NOMO-1 (cell line): ENCODE results near the gene PLTP.
"Not testable (repeated sequence)": the region's sequence is repeated elsewhere in the genome, so short reads cannot be mapped to it uniquely, and the experiment has no call there.

ENCODE experiments used
- DNase-seq, 2 experiments: peaks; one replicate each; lab custom pipeline; 2025; ENCODE audit not compliant: unreplicated experiment in 2 of 2; lab: John Stamatoyannopoulos, UW

The PLTP gene

DNA sequence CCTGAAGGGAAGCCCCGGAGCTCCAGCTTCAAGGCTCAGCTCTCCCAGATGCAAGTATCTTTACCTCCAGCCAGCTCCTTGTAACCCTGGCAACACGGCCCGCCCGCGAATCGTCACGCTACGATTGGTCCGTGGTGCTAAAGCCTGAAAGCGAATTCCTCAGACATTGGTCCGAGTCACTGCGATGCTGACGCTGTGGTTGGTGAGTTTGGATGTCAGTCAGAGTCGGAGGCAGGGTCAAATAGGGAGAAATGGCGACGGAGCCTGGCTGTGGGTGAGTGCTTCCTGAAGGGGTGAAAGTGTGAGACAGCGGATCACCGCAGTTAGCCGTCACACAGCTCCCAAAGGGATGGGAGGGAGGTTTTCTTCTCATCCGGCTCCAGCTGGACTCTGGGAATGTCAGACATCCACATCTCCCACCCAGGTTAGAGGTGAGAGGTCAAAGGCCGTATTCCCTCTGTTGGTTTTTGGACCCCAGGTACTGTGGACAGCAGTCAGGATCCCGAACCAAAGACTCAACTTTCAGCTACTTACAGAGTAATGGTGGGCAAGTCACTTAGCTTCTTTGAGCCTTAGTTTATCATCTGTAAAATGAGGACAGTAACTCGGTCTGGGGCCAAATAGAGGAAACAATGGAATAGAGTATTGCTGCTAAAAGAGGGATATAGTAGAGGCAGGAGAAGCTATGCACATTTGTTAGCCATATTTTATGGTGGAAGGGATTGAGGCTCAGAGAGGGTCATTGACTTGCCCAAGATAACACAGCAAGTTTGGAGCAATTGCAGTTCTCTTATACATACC lies 30.8 kb downstream of the PLTP start, which contains the start of gene ZSWIM1:
ZSWIM1 (plus strand) TSS at position 240 of the 801 bp plus-strand sequence. CDS start 1,366 bp downstream, outside the sequence.
- DNase-seq, result peak; percentile 97 to 98

DNA sequence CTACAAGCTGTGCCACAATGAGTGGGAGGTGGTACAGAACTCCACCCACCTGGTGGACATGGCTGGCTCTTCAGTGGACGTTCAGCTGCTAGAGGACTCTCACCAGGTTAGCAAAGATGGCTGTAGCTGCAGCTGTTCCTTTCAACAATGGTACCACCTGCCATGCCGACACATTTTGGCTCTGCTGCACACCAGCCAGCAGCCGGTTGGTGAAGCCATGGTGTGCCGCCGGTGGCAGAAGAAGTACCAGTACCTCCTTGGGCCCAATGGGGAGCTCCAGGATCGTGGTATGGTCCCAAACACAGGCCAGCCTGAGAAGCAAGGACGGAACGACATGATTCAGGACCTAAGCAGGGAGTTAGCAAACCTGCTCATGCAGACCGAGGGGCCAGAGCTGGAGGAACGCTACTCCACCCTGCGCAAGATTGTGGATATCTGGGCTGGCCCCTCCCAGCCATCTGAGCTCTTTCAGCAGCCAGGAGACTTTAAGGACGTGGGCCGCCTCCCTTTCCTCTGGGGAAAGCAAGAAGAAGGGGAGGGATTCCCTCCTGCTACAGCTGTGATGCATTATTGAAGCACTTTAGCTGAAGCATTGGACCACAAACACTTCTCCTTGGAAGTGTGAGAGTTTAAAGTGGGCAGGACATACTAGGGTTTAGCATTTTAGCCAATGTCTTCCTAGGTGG lies 33.7 kb downstream of the PLTP start:
- no peak for DNase-seq

DNA sequence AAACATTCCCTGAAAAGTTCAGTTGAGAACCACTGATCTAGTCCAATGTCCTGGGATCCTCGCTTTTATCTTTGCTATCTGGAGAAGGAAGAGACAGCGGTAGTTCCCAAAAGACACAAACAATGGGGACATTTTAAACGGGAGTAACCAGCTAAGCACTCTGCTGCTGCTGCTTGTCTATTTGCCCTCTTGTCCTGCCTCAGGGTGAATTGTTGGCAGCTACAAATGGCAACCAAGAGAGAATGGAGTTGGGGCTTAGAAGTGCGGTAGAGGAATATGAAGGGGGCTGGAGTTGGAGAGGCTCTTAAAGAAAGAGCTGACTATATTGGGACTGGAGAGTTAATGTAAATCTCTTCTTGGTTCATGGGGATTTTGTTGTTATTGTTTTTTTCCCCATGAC lies 37.4 kb downstream of the PLTP start:
- DNase-seq, result no peak

DNA sequence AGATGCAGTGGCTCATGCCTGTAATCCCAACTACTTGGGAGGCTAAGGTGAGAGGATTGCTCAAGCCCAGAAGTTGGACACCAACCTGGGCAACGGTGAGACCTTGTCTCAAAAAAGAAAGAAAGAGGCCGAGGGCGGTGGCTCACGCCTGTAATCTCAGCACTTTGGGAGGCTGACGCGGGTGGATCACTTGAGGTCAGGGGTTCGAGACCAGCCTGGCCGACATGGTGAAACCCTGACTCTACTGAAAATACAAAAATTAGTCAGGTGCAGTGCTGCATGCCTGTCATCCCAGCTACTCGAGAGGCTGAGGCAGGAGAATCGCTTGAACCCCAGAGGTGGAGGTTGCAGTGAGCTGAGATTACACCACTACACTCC lies 37.9 kb downstream of the PLTP start:
- DNase-seq, result not testable (repeated sequence)

DNA sequence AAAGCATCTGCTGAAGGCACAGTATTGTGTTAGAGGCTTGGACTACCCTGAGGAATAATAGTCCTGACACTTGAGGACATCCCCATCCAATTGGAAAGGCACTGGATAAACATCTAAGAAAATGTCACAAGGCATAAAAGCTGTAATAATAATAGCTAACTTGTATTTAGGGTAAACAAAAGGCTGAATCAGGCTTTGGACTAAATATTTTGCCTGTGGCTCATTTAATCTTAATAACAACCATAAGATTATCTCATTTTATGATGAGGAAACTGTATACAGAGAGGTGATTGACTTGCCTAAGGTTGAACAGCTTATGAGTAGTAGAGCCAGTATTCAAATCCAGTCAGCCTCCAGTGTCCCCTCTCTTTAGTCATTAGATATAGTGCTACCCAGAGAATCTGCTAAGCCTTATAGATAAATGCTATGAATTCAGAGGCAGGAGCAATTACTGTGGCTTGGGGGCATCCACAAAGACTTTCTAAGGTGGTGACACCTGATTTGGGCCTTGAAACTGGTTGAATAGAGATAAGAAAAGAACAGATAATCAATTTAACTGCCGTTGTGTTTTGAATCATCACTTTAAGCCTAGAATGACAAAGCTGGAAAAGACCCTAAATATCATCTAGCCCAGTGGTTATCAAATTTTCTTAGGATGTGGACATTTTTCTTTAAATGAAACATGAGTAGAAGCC lies 38.4 kb downstream of the PLTP start:
- DNase-seq, result no peak

DNA sequence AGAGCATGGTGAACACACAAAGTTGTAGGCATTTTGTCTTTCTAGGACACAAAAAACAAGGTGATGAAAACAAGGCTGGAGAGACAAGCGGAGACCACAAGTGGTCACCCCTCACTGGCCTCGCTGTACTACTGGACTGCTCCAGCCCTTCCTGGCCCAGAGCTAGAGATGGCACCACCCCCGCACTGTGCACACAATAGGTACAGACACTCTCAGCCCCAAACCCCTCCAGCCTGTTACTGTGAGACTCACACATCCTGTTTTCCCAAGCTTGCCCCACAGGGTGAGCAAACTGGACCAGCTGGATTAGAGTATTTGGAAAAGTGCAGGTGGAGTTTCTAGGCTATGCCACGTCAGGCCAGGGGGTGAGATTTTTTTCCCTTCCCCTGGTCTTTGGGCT lies 39.3 kb downstream of the PLTP start:
- no peak for DNase-seq

DNA sequence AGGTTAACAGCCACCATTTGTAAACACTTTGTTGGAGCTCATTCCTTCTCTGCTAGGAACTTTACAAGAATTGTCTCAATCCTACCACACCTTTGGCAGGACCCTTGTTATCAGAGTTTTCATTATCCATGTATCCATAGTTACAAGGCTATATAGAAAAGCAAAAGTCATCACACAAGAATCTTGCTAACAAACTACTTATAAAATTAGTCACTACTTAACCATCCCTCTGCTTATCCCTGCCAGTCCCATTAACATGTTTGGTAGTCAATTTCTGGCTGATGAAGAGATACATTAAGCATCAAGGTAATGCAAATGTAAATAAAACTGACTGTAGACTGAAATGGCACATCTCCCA lies 44.2 kb downstream of the PLTP start:
- DNase-seq, result no peak

DNA sequence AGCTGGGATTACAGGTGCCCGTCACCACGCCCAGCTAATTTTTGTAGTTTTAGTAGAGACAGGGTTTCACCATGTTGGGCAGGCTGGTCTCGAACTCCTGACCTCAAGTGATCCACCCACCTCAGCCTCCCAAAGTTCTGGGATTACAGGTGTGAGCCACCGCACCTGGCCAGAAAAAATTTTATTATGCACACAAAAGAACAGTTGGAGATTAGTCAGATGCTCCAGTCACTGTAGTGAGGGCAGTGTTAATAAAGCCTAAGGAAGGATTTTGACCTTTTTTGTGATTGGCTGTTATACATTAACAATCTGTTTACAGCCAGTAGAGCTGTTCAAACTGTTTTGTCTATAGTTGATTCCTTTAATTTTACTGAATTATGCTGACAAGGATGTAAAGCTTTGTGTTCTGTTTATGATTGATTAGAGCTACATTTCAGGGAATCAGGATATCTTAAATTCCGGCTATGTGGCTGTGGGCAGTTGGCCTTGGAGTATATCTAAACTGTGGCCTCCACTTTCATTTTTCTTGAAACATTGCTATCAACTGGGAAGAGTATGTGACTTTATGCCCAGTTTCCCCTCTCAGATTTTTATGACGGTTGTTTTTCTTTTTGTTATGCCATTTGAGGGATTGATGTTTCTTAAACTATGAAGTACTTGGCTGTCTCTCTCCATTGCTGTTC lies 44.7 kb downstream of the PLTP start:
- no peak for DNase-seq

DNA sequence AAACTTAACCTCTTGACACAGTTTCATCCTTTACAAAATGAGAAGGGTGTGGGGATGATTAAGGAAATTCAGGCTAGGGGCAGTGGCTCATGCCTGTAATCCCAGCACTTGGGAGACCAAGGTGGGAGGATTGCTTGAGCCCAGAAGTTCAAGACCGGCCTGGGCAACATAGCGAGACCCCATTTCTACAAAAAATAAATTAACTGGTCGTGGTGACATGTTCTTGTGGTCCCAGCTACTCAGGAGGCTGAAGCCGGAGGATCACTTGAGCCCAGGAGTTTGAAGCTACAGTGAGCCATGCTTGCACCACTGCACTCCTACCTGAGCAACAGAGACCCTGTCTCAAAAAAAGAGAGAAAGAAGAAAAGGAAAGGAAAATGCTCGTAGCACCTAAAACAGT lies 45.5 kb downstream of the PLTP start:
- no peak for DNase-seq

DNA sequence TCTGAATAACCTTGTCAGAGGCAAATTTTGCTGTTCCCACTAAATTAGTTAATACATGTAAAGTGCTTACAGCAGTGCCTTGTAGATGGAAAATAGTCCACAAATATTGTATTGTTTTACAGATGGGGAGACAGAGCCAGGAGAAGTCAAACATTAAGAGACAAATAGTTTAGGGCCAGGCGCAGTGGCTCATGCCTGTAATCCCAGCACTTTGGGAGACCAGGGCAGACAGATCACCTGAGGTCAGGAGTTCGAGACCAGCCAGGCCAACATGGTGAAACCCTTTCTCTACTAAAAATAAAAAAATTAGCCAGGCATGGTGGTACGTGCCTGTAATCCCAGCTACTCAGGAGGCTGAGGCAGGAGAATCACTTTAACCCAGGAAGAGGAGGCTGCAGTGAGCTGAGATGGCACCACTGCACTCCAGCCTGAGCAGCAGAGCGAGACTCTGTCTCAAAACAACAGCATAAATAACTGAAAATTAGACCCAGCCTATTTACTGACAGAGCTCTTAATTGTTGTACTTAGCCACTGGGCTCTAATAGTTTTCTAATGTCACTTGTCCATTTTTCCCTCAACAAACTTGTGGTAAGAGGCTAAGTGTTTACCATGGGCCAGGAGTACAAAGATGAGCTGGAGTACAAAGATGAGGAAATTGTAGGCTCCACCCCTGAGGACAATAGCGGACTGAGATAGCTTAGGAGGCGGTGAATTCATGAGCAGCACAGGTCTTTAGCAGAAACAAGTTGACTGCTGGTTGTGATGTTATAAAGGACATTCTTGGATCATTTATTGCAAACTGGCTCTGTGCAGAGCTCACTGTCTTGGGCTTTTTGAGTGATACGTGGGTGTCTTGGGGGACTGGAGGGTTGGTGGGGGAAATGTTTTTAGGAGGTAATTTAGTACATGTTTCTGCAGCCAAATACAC lies 48.1 kb downstream of the PLTP start:
- no peak for DNase-seq

DNA sequence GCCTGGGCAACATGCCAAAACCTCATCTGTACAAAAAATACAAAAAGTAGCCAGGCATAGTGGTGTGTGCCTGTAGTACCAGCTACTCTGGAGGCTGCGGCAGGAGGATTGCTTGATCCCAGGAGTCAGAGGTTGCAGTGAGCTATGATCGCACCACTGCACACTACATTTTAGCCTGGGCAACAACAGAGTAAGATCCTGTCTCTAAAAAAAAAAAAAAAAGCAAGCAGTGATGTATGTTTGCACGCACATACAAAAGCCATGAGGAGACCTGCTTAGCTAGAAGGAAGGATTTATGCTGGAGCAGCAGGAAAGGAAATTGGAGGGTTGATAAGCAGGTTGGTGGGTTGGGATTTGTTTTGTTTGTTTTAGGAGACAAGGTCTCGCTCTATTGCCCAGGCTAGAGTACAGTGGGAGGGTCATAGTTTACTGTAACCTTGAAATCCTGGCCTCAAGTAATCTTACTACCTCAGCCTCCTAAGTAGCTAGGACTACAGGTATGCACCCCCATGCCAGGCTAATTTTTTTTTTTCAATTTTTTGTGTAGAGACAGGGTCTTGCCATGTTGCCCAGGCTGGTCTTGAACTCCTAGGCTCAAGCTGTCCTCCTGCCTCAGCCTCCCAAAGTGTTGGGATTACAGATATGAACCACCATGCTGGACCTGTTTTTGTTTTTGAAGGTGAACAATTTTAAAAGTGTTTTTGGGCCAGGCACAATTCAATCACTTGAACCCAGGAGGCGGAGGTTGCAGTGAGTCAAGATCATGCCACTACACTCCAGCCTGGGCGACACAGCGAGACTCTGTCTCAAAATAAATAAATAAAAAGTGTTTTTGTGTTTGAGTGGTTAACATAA lies 50.5 kb downstream of the PLTP start:
- DNase-seq, result no peak

DNA sequence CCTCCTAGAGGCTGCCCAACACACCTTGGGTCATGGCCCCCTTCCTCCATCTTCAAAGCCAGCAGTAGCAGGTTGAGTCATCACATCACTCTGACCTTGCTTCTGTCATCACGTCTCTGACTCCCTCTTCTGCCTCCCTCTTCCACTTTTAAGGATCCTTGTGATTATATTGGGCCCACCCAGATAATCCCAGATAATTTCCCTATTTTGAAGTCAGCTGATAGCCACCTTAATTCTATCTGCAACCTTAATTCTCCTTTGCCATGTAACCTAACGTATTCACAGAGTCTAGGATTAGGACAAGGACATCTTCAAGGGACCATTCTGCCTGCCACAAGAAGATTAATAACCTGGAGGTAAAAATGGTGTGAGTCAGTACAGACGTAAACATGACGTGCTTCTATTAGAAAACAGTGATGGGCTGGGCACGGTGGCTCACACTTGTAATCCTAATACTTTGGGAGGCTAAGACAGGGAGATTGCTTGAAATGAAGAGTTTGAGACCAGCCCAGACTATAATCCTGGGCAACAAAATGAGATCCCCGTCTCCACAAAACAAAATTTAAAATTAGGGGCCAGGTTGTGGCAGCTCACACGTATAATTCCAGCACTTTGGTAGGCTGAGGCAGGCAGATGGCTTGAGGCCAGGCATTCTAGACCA lies 51.3 kb downstream of the PLTP start:
- DNase-seq, result no peak

DNA sequence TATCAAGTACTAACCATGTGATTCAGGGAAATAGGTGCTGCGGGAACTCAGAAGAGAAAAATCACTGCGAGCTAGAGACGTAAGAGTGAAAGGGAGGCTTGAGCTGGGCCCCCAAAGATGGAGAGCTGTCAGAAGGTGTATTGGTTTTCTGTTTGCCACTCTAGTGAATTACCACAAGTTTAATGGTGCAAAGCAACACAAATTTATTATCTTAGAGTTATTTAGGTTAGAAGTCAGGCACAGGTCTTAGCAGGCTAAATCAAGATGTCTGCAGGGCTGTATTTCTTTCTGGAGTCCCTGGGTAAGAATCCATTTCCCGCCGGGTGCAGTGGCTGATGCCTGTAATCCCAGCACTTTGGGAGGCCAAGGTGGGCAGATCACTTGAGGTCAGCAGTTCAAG lies 52.0 kb downstream of the PLTP start:
- no peak for DNase-seq

DNA sequence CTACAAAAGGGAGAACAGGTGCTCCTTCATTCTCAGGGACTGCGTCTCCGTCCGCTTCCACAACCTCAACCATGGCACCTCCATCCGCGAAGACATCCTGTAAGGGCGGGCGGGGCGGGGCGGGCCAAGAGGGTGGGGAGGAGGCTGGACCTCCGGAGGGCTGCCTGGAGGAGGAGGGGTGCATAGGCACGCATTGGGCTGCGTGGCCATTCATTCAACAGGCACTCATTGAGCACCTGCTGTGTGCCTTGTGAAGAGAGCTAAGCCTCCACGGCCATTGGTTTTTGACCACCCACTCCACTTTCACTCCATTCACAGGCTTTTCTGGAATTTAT lies 54.1 kb downstream of the PLTP start:
- peak; percentile 46 to 68 for DNase-seq

DNA sequence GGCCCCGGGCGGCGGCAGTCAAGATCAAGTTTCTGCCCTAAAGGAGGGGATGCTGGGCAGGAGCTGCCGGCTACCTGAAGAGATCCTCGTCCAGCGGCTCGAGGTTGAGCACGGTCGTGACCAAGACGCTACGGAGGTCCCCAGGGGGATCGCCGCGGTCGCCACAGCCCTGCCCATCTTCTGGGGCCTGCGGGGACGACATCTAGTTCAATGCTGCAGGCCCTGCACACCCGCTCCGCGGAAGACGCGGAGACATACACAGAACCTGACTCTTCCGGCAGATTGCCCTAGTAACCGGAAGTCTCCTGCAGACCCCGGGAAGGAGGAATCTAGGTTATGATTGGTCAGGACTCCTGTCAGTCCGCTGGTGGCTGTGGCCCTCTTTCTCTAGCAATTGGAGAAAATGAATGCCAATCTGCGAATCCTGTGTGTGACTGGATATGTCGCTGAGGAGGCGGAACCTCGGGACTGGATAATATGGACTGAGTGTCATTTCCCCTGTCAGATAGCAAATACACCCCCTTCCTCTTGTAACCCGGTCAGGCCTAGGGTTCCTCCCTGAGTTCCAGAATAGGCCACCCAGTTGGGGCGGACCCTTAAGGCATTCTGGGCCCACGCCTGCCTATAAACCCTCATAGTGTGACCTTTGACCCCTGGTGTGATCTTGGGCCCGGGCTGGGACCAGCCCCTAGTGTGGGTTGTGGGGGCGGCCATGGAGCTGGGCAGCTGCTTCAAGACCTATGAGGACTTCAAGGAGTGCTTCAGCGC lies 54.7 kb downstream of the PLTP start, which contains the start of the genes ACOT8 and ZSWIM3:
ACOT8 (minus strand) TSS at position 279 of the 768 bp plus-strand sequence; CDS start at position 202, 77 bp downstream.
ZSWIM3 (plus strand) TSS at position 501 of the 768 bp plus-strand sequence; CDS start at position 713, 212 bp downstream.
- DNase-seq, result peak; percentile 98 to 99

DNA sequence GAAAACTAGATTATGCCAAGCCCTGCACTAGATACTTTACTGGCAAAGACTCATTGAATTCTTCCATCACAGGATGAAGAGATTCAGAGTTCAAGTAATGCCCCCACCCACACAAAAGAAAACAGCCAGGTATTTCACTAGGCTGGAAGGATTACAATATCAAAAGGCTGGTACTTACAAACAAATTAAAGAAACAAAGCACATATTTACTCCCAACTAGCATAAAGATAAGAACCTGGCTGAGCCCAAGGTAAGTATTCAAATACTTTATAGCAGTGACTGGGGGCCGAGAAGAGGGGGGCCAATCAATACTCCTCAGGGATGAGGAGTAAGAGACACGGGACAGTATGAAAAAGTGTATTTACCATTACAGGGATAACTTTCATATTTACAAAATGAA lies 58.5 kb downstream of the PLTP start:
- DNase-seq, result no peak

DNA sequence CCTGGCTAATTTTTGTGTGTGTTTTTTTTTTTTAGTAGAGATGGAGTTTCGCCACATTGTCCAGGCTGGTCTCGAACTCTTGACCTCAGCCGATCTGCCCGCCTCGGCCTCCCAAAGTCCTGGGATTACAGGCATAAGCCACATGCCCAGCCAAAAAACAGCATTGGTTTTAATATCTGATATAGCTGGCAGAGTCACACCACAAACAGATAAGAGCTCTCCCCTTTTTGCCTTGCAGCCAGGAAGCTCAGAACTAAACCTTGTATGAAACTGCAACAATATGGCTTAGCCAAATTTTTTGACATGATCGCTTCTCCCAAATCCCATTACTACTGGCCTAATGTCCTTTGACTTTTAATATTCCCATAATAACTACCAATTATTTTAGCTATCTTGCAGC lies 59.6 kb downstream of the PLTP start:
- no peak for DNase-seq

DNA sequence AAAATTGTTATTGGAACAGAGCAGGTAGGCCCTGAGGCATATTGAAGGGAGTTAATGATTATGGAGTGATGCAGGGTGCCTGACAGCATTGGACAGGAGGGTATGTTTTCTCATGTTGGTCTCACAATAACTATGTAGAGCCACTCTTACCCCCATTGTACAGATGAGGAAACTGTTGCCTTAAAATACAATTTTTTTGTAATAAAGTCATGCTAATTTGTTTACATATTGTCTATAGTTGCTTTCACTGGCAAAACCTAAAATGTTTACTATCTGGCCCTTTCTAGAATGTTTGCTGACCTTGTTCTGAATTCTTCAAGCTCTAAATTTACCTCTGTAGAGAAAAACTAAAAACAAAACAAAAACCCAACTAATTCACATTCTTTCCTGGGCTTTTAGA lies 60.5 kb downstream of the PLTP start:
- no peak for DNase-seq
